Keratinocyte (primary cell): ENCODE results near the gene CPNE9. TPM values are rescaled to one million over a fixed set of nuclear protein-coding genes. Genes with fewer than 3 reads are reported as not detected.

Experiments
- DNase-seq: peaks from one replicate; pipeline ENCODE4 v3.0.0-alpha.2; 2011; ENCODE audit warnings: low read depth, missing footprints, low spot score
- FAIRE-seq: peaks from 2 replicates; lab custom pipeline; 2011; peaks lifted over from hg19 to GRCh38; lab: Jason Lieb, UNC
- H2AFZ ChIP-seq: 2 replicates; pipeline ENCODE4 v1.6.0; 2012; ENCODE audit warnings: low read length, control low read depth, inconsistent platforms; ENCODE audit not compliant: control insufficient read depth
- H3K27ac ChIP-seq: 2 replicates; pipeline ENCODE4 v1.5.1; 2011; ENCODE audit warnings: low read length; ENCODE audit not compliant: control insufficient read depth, insufficient read depth
- H3K27me3 ChIP-seq: 3 replicates; pipeline ENCODE4 v1.6.0; 2011; ENCODE audit warnings: low read length; ENCODE audit not compliant: control insufficient read depth, insufficient read depth; ENCODE audit errors: extremely low read depth
- H3K36me3 ChIP-seq, 2 experiments: 2 replicates in 1 of 2; 3 replicates in 1 of 2; pipeline ENCODE4 v1.5.1; 2011; ENCODE audit warnings: low read length in 2 of 2, mild to moderate bottlenecking in 1 of 2; ENCODE audit not compliant: control insufficient read depth in 2 of 2, insufficient read depth in 2 of 2; ENCODE audit errors: extremely low read depth in 1 of 2
- H3K4me1 ChIP-seq: 3 replicates; pipeline ENCODE4 v1.5.1; 2011; ENCODE audit warnings: low read length; ENCODE audit not compliant: control insufficient read depth, insufficient read depth; ENCODE audit errors: extremely low read depth
- H3K4me2 ChIP-seq: 3 replicates; pipeline ENCODE4 v1.6.0; 2011; ENCODE audit warnings: low read depth, low read length; ENCODE audit not compliant: control insufficient read depth, insufficient read depth; ENCODE audit errors: extremely low read depth
- H3K4me3 ChIP-seq, 3 experiments: fragments of 200-600 bp in 1 of 3; sonication (generic) in 1 of 3; 2 replicates in 2 of 3; 3 replicates in 1 of 3; pipeline ENCODE4 v1.5.1; 2011 to 2016; ENCODE audit warnings: low read length in 3 of 3, mild to moderate bottlenecking in 3 of 3, control low read depth in 2 of 3, inconsistent platforms in 1 of 3, low read depth in 1 of 3, mixed read lengths in 1 of 3, mixed run types in 1 of 3, moderate library complexity in 1 of 3; ENCODE audit not compliant: control insufficient read depth in 2 of 3, insufficient read depth in 2 of 3; ENCODE audit errors: extremely low read depth in 1 of 3
- H3K79me2 ChIP-seq: 2 replicates; pipeline ENCODE4 v1.6.0; 2012; ENCODE audit warnings: low read length; ENCODE audit not compliant: control insufficient read depth, insufficient read depth
- H3K9ac ChIP-seq: 3 replicates; pipeline ENCODE4 v1.6.0; 2011; ENCODE audit warnings: low read length; ENCODE audit not compliant: control insufficient read depth, insufficient read depth; ENCODE audit errors: extremely low read depth
- H3K9me1 ChIP-seq: 3 replicates; pipeline ENCODE4 v1.6.0; 2011; ENCODE audit warnings: low read length; ENCODE audit not compliant: control insufficient read depth, insufficient read depth; ENCODE audit errors: extremely low read depth
- H3K9me3 ChIP-seq: 2 replicates; pipeline ENCODE4 v1.5.1; 2012; ENCODE audit warnings: low read depth, low read length; ENCODE audit not compliant: control insufficient read depth
- H4K20me1 ChIP-seq: 3 replicates; pipeline ENCODE4 v1.6.0; 2011; ENCODE audit warnings: low read length; ENCODE audit not compliant: control insufficient read depth, insufficient read depth; ENCODE audit errors: extremely low read depth
- CTCF ChIP-seq, 3 experiments: IDR thresholded peaks in 1 of 3; conservative IDR thresholded peaks in 1 of 3; optimal IDR thresholded peaks in 1 of 3; 2 replicates in 2 of 3; 3 replicates in 1 of 3; pipeline versions ENCODE3 to v1.5.1; 2011; ENCODE audit warnings: low read length in 3 of 3, mild to moderate bottlenecking in 3 of 3, moderate library complexity in 2 of 3, control low read depth in 1 of 3, inconsistent platforms in 1 of 3; ENCODE audit not compliant: insufficient read depth in 2 of 3; ENCODE audit errors: extremely low read depth in 1 of 3
- EZH2 ChIP-seq: IDR thresholded peaks from one replicate; pipeline ENCODE4 v1.6.1; 2012; ENCODE audit warnings: inconsistent platforms, mild to moderate bottlenecking, low read length, moderate library complexity
- dilution Hi-C: fragments of 300-500 bp; cut with MboI; formaldehyde crosslinking; loops from one replicate; pipeline ENCODE4 v1.7.0; 2020; ENCODE audit warnings: low sequenced_read_pairs; ENCODE audit not compliant: extremely low pct_ligation_motif_present
- polyA plus RNA-seq, 5 experiments: library from polyadenylated mRNA; depleted of rRNA in 3 of 5; stranded (reverse) in 3 of 5; stranded (forward) in 1 of 5; unstranded in 1 of 5; fragments of >200 nt; gene quantifications; 1 replicate in 1 of 5; 2 replicates in 3 of 5; 3 replicates in 1 of 5; pipeline versions ENCODE4 v1.2.1 to v1.2.3, GENCODE V29; 2011 to 2012; ENCODE audit warnings: missing spikeins in 2 of 5, low read depth in 1 of 5, low replicate concordance in 1 of 5

The CPNE9 gene
- polyA plus RNA-seq, 1 donor (not counting 4 experiments of a cell fraction or from before 2014, with no cell fraction given), result not detected

- no peaks in the 10 kb centered on the region for H3K27me3 ChIP-seq
- no peaks in the 10 kb centered on the region for H3K79me2 ChIP-seq
- H4K20me1 ChIP-seq, result no peaks in the 10 kb centered on the region
- H3K27ac ChIP-seq, result no peak overlapping the region
- H3K9ac ChIP-seq, result no peak overlapping the region
- FAIRE-seq (no peak), DNase-seq (no peak)
- H3K36me3 ChIP-seq, result peaks cover 17 to 18% of the 10 kb centered on the region in 2 experiments
- peaks cover 16% of the 10 kb centered on the region for H3K4me1 ChIP-seq
- no peaks in the 10 kb centered on the region for H3K9me1 ChIP-seq
- H3K9me3 ChIP-seq, result no peaks in the 10 kb centered on the region
- H3K4me2 ChIP-seq, result no peak overlapping the region
- no peak overlapping the region for H3K4me3 ChIP-seq
- H2AFZ ChIP-seq, result no peak overlapping the region
- no peak for TF ChIP-seq CTCF (optimal IDR thresholded peaks at IDR 0.05 in 1 of 3, IDR thresholded peaks at IDR 0.05 in 1 of 3, conservative IDR thresholded peaks at IDR 0.05 in 1 of 3; ENCODE audit: extremely low read depth in 1 of 3, insufficient read depth in 2 of 3, low read length in 3 of 3)
- TF ChIP-seq EZH2, result no peak
- dilution Hi-C loops, result no loop called here
Measured at GRCh38 chr3:9757427-9757826, 53.8 kb downstream of the CPNE9 start.

GRCh38 chr3:9760779-9761505 is 57.3 kb downstream of the CPNE9 start:
- Histone ChIP-seq H3K79me2 (no peaks in the 10 kb centered on the region), H3K9ac (no peak overlapping the region), H3K4me1 (no peaks in the 10 kb centered on the region), H3K4me2 (no peak overlapping the region), H3K36me3 (peaks cover 15 to 18% of the 10 kb centered on the region in 2 experiments), H3K27me3 (no peaks in the 10 kb centered on the region), H3K9me1 (no peaks in the 10 kb centered on the region), H3K27ac (no peak overlapping the region), H4K20me1 (no peaks in the 10 kb centered on the region), H2AFZ (no peak overlapping the region), H3K4me3 (no peak overlapping the region), H3K9me3 (no peaks in the 10 kb centered on the region)
- DNase-seq (no peak), FAIRE-seq (no peak)
- TF ChIP-seq CTCF (optimal IDR thresholded peaks at IDR 0.05 in 1 of 3, IDR thresholded peaks at IDR 0.05 in 1 of 3, conservative IDR thresholded peaks at IDR 0.05 in 1 of 3; ENCODE audit: extremely low read depth in 1 of 3, insufficient read depth in 2 of 3, low read length in 3 of 3) (no peak), EZH2 (no peak)
- dilution Hi-C loops, result no loop called here
